ENCODE results near the gene PISD. TPM values are rescaled to one million over a fixed set of nuclear protein-coding genes. Genes with fewer than 3 reads are reported as not detected.
A peak's percentile ranks its signal among the peaks of the same experiment; 100 is the strongest.

Gene PISD
- total RNA-seq, 2 donors from 2014 or later: 36.8 to 41.9 TPM

GRCh38 chr22:31635638-31636306 is 26.2 kb downstream of the PISD start:
- no peak for DNase-seq (ENCODE audit: low spot score in 2 of 2)
- no peaks in the 10 kb centered on the region for H3K9me3 Mint-ChIP-seq
- H3K27ac Mint-ChIP-seq: peak overlapping the region; percentile 8 to 74
- no peaks in the 10 kb centered on the region for H3K36me3 Mint-ChIP-seq
- no peak for ATAC-seq

GRCh38 chr22:31631436-31631835 is 30.6 kb downstream of the PISD start:
- Mint-ChIP-seq H3K9me3 (no peaks in the 10 kb centered on the region), H3K36me3 (no peaks in the 10 kb centered on the region), H3K27ac (peak overlapping the region; percentile 86 to 91)
- ATAC-seq: no peak
- DNase-seq (ENCODE audit: low spot score in 2 of 2): no peak

GRCh38 chr22:31630331-31631329 is 31.4 kb downstream of the PISD start:
- H3K27ac Mint-ChIP-seq: peak overlapping the region; percentile 86 to 91
- DNase-seq (ENCODE audit: low spot score in 2 of 2) (peak; percentile 79 to 89), ATAC-seq (peak; percentile 77 to 93)
- peaks cover 0 to 4% of the 10 kb centered on the region in 2 donors for H3K36me3 Mint-ChIP-seq
- no peaks in the 10 kb centered on the region for H3K9me3 Mint-ChIP-seq

GRCh38 chr22:31629741-31630184 is 32.3 kb downstream of the PISD start:
- no peak for ATAC-seq
- Mint-ChIP-seq H3K27ac (peak overlapping the region in 1 of 2 donors; percentile 91), H3K9me3 (no peaks in the 10 kb centered on the region)

GRCh38 chr22:31628969-31629708 is 32.9 kb downstream of the PISD start:
- peaks cover 0 to 4% of the 10 kb centered on the region in 2 donors for H3K36me3 Mint-ChIP-seq
- peak overlapping the region; percentile 78 to 91 for H3K27ac Mint-ChIP-seq
- DNase-seq (ENCODE audit: low spot score in 2 of 2) (no peak), ATAC-seq (no peak)
- no peaks in the 10 kb centered on the region for H3K9me3 Mint-ChIP-seq

More at GRCh38 chr22:31629741-31630184, 32.3 kb downstream of the PISD start:
- no peak for DNase-seq (ENCODE audit: low spot score in 2 of 2)
- H3K36me3 Mint-ChIP-seq: peaks cover 0 to 4% of the 10 kb centered on the region in 2 donors

- no peak for DNase-seq (ENCODE audit: low spot score in 2 of 2)
- H3K27ac Mint-ChIP-seq: peak overlapping the region; percentile 60 to 91
- no peaks in the 10 kb centered on the region for H3K9me3 Mint-ChIP-seq
- H3K36me3 Mint-ChIP-seq: peaks cover 0 to 4% of the 10 kb centered on the region in 2 donors
- no peak for ATAC-seq
Observed at GRCh38 chr22:31628362-31628761, 33.7 kb downstream of the PISD start.

- H3K36me3 Mint-ChIP-seq: peaks cover 0 to 4% of the 10 kb centered on the region in 2 donors
- DNase-seq (ENCODE audit: low spot score in 2 of 2): no peak
- H3K27ac Mint-ChIP-seq: peak overlapping the region; percentile 62 to 91
- ATAC-seq: no peak
- H3K9me3 Mint-ChIP-seq: no peaks in the 10 kb centered on the region
Observed at GRCh38 chr22:31627223-31627731, 34.7 kb downstream of the PISD start.

- Mint-ChIP-seq H3K27ac (peak overlapping the region; percentile 62 to 91), H3K9me3 (no peaks in the 10 kb centered on the region), H3K36me3 (peaks cover 0 to 4% of the 10 kb centered on the region in 2 donors)
- DNase-seq (ENCODE audit: low spot score in 2 of 2) (no peak), ATAC-seq (no peak)
Observed at GRCh38 chr22:31626427-31627150, 35.4 kb downstream of the PISD start.

GRCh38 chr22:31625661-31626426 is 36.2 kb downstream of the PISD start:
- DNase-seq (ENCODE audit: low spot score in 2 of 2): no peak
- ATAC-seq: no peak
- H3K36me3 Mint-ChIP-seq: peaks cover 0 to 4% of the 10 kb centered on the region in 2 donors
- no peaks in the 10 kb centered on the region for H3K9me3 Mint-ChIP-seq
- H3K27ac Mint-ChIP-seq: peak overlapping the region; percentile 84 to 91

GRCh38 chr22:31625257-31625640 is 36.8 kb downstream of the PISD start:
- ATAC-seq: no peak
- no peak for DNase-seq (ENCODE audit: low spot score in 2 of 2)
- Mint-ChIP-seq H3K36me3 (peaks cover 0 to 4% of the 10 kb centered on the region in 2 donors), H3K27ac (peak overlapping the region; percentile 91 to 94), H3K9me3 (no peaks in the 10 kb centered on the region)

GRCh38 chr22:31623592-31624304 is 38.3 kb downstream of the PISD start:
- ATAC-seq: peak in 1 of 2 donors; percentile 3
- peak overlapping the region; percentile 91 to 94 for H3K27ac Mint-ChIP-seq
- peaks cover 0 to 4% of the 10 kb centered on the region in 2 donors for H3K36me3 Mint-ChIP-seq
- no peaks in the 10 kb centered on the region for H3K9me3 Mint-ChIP-seq
- DNase-seq (ENCODE audit: low spot score in 2 of 2): no peak

GRCh38 chr22:31622980-31623379 is 39.0 kb downstream of the PISD start:
- peaks cover 0 to 4% of the 10 kb centered on the region in 2 donors for H3K36me3 Mint-ChIP-seq
- DNase-seq (ENCODE audit: low spot score in 2 of 2) (no peak), ATAC-seq (no peak)
- peak overlapping the region; percentile 79 to 83 for H3K27ac Mint-ChIP-seq
- no peaks in the 10 kb centered on the region for H3K9me3 Mint-ChIP-seq

- Mint-ChIP-seq H3K36me3 (peaks cover 0 to 4% of the 10 kb centered on the region in 2 donors), H3K9me3 (no peaks in the 10 kb centered on the region), H3K27ac (peak overlapping the region; percentile 82 to 83)
- no peak for ATAC-seq
- DNase-seq (ENCODE audit: low spot score in 2 of 2): no peak
Observed at GRCh38 chr22:31621507-31622124, 40.4 kb downstream of the PISD start.

GRCh38 chr22:31620756-31621480 is 41.1 kb downstream of the PISD start:
- Mint-ChIP-seq H3K36me3 (peaks cover 0 to 3% of the 10 kb centered on the region in 2 donors), H3K27ac (peak overlapping the region; percentile 82 to 83), H3K9me3 (no peaks in the 10 kb centered on the region)
- ATAC-seq (no peak), DNase-seq (ENCODE audit: low spot score in 2 of 2) (no peak)

Measured in activated naive CD4-positive, alpha-beta T cell treated with anti-CD3 and anti-CD28 coated beads, Interleukin-2, amount 50 U/mL, for 72 hours (primary cell).